Liver (tissue), 9 donors: ENCODE results near the gene MAPRE3. TPM values are rescaled to one million over a fixed set of nuclear protein-coding genes. Genes with fewer than 3 reads are reported as not detected.

Source experiments
- DNase-seq: peaks from one replicate; pipeline ENCODE4 v3.0.0-alpha.2; 2017; ENCODE audit warnings: low spot score
- H3K27ac ChIP-seq, 2 donors: one replicate each; pipeline ENCODE4 v1.7.0; 2013; ENCODE audit warnings: inconsistent platforms in 2 of 2, low read length in 2 of 2, control low read depth in 1 of 2, low read depth in 1 of 2, mild to moderate bottlenecking in 1 of 2
- H3K27me3 ChIP-seq, 4 donors: one replicate each; pipeline versions ENCODE4 v1.6.1 to v1.7.0; 2013; ENCODE audit warnings: low read length in 3 of 4, inconsistent platforms in 1 of 4, mild to moderate bottlenecking in 1 of 4, moderate library complexity in 1 of 4; ENCODE audit not compliant: control insufficient read depth in 4 of 4, insufficient read depth in 4 of 4
- H3K36me3 ChIP-seq, 4 donors: one replicate each; pipeline versions ENCODE4 v1.6.1 to v1.7.0; 2013; ENCODE audit warnings: low read length in 3 of 4, mild to moderate bottlenecking in 3 of 4, low read depth in 1 of 4, moderate library complexity in 1 of 4; ENCODE audit not compliant: control insufficient read depth in 4 of 4, insufficient read depth in 3 of 4
- H3K4me1 ChIP-seq, 4 donors: one replicate each; pipeline versions ENCODE4 v1.6.1 to v1.7.0; 2013; ENCODE audit warnings: low read length in 3 of 4, mild to moderate bottlenecking in 3 of 4, moderate library complexity in 1 of 4; ENCODE audit not compliant: control insufficient read depth in 4 of 4, insufficient read depth in 4 of 4
- H3K4me3 ChIP-seq, 3 donors: one replicate each; pipeline versions ENCODE4 v1.6.1 to v1.7.0; 2013; ENCODE audit warnings: low read length in 3 of 3, control low read depth in 1 of 3, low read depth in 1 of 3, mild to moderate bottlenecking in 1 of 3
- H3K9ac ChIP-seq, 2 donors: one replicate each; pipeline ENCODE4 v1.7.0; 2013; ENCODE audit warnings: low read length in 2 of 2, mild to moderate bottlenecking in 2 of 2, moderate library complexity in 2 of 2, control low read depth in 1 of 2, low read depth in 1 of 2
- H3K9me3 ChIP-seq, 4 donors: one replicate each; pipeline versions ENCODE4 v1.6.1 to v1.7.0; 2013; ENCODE audit warnings: low read length in 3 of 4; ENCODE audit not compliant: control insufficient read depth in 4 of 4
- EGR1 ChIP-seq, 2 donors: IDR thresholded peaks; 2 replicates each; pipeline ENCODE4 v1.6.1; 2016 to 2018; ENCODE audit warnings: antibody characterized with exemption in 2 of 2, low read depth in 2 of 2
- FOXA1 ChIP-seq: IDR thresholded peaks from 2 replicates; pipeline ENCODE4 v1.6.1; 2016; ENCODE audit warnings: antibody characterized with exemption
- GABPA ChIP-seq, 2 donors: IDR thresholded peaks in 1 of 2; conservative IDR thresholded peaks in 1 of 2; 2 replicates each; pipeline ENCODE4 v1.6.1; 2016; ENCODE audit warnings: antibody characterized with exemption in 2 of 2, mild to moderate bottlenecking in 1 of 2, moderate library complexity in 1 of 2
- HNF4A ChIP-seq, 2 donors: conservative IDR thresholded peaks; 2 replicates each; pipeline ENCODE4 v1.6.1; 2016; ENCODE audit warnings: antibody characterized with exemption in 2 of 2, mild to moderate bottlenecking in 2 of 2
- JUND ChIP-seq, 2 donors: IDR thresholded peaks; 2 replicates each; pipeline ENCODE4 v1.6.1; 2016; ENCODE audit warnings: antibody characterized with exemption in 2 of 2
- NR2F2 ChIP-seq: IDR thresholded peaks from 2 replicates; pipeline ENCODE4 v1.6.1; 2016; ENCODE audit warnings: antibody characterized with exemption
- RAD21 ChIP-seq, 2 donors: IDR thresholded peaks; 2 replicates each; pipeline ENCODE4 v1.6.1; 2016; ENCODE audit warnings: antibody characterized with exemption in 2 of 2, mild to moderate bottlenecking in 2 of 2
- RXRA ChIP-seq, 2 donors: IDR thresholded peaks; 2 replicates each; pipeline ENCODE4 v1.6.1; 2017 to 2018; ENCODE audit warnings: antibody characterized with exemption in 2 of 2, mild to moderate bottlenecking in 1 of 2
- SP1 ChIP-seq: IDR thresholded peaks from 2 replicates; pipeline ENCODE4 v1.6.1; 2018; ENCODE audit warnings: antibody characterized with exemption, mild to moderate bottlenecking
- YY1 ChIP-seq: IDR thresholded peaks from 2 replicates; pipeline ENCODE4 v1.6.1; 2016; ENCODE audit warnings: antibody characterized with exemption, mild to moderate bottlenecking
- WGBS: extraction: QIAGEN DNeasy Blood & Tissue Kit; methylation state at CpG from one replicate; pipeline ENCODE4 v1.1.7; 2013; 5-methylcytosine and 5-hydroxymethylcytosine counted together
- polyA plus RNA-seq, 2 donors: library from polyadenylated mRNA; stranded (reverse) in 1 of 2; unstranded in 1 of 2; fragments of 200-250 nt in 1 of 2; fragments of >200 nt in 1 of 2; fragmentation: Nextera tagmentation in 1 of 2; extraction: Ambion mirVana in 1 of 2; gene quantifications; one replicate each; pipeline versions ENCODE4 v1.2.1 to v1.2.3, GENCODE V29; 2013 to 2015
- total RNA-seq, 2 donors: library from RNA; depleted of rRNA; stranded (reverse); fragments of >200 nt; gene quantifications; one replicate each; pipeline ENCODE4 v1.2.3, GENCODE V29; 2014
- TF ChIP-seq, protein P1 (sequence below): IDR thresholded peaks from 2 replicates; pipeline ENCODE4 v1.6.1; 2016; ENCODE audit warnings: antibody characterized with exemption
- TF ChIP-seq, protein P2 (sequence below): IDR thresholded peaks from 2 replicates; pipeline ENCODE4 v1.6.1; 2016; ENCODE audit warnings: antibody characterized with exemption
- TF ChIP-seq, protein P3 (sequence below): IDR thresholded peaks from 2 replicates; pipeline ENCODE4 v1.6.1; 2016; ENCODE audit warnings: antibody characterized with exemption
- donor health status: healthy.
- donor health status: healthy.
- donor health status: healthy.
- donor health status: healthy.
- donor health status: healthy.

The MAPRE3 gene
- total and polyA plus RNA-seq, 4 donors: 1.0 to 15.8 (median 9.8) TPM

DNA sequence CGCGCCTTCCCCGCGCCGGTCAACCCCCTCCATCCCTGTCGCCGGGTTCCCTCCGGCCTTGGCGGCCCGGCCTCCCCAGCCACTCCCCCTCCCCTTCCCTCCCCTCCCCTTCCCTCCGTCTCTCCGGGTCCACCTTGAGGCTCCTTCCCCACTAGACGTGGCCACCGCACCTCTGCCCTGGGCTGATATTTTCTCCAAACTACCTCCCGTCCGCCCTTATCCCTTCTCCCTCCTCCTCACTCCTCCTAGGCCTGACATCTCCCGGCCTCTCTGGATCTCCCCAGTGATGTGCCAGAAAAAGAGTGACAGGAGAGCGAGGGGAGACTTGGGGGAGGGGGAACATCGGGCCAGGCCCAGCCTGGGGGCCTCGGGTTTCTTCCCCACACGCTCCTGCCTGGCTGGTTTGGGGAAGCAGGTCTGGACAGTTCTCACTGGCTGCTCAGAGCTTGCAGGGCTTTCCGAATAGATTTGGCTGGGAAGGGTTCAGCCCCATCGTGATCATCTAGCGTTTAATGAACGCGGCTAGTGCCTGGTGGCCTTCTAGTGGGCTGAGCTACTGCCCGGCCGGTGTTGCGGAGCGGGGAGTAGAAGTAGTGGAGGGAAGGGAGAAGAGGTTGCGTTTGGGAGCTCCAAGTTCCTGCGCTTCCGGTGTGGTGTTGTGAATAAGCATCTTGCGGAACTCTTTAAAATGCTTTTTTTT lies 641 bp downstream of the MAPRE3 start:
- Histone ChIP-seq H3K4me1 (peaks cover 6 to 24% (median 19%) of the 10 kb centered on the region in 4 donors), H3K9ac (no peak overlapping the region), H3K36me3 (no peaks in the 10 kb centered on the region), H3K9me3 (no peaks in the 10 kb centered on the region), H3K27ac (peak overlapping the region; percentile 49 to 54), H3K27me3 (no peaks in the 10 kb centered on the region), H3K4me3 (peak overlapping the region; percentile 41 to 95 (median 79))
- TF ChIP-seq, protein P1, sequence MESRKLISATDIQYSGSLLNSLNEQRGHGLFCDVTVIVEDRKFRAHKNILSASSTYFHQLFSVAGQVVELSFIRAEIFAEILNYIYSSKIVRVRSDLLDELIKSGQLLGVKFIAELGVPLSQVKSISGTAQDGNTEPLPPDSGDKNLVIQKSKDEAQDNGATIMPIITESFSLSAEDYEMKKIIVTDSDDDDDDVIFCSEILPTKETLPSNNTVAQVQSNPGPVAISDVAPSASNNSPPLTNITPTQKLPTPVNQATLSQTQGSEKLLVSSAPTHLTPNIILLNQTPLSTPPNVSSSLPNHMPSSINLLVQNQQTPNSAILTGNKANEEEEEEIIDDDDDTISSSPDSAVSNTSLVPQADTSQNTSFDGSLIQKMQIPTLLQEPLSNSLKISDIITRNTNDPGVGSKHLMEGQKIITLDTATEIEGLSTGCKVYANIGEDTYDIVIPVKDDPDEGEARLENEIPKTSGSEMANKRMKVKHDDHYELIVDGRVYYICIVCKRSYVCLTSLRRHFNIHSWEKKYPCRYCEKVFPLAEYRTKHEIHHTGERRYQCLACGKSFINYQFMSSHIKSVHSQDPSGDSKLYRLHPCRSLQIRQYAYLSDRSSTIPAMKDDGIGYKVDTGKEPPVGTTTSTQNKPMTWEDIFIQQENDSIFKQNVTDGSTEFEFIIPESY: no peak
- TF ChIP-seq NR2F2 (no peak), YY1 (no peak)
- TF ChIP-seq, protein P2, sequence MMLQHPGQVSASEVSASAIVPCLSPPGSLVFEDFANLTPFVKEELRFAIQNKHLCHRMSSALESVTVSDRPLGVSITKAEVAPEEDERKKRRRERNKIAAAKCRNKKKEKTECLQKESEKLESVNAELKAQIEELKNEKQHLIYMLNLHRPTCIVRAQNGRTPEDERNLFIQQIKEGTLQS: no peak
- DNase-seq: no peak
- 14% methylated on average over 34 of the region's 34 CpGs for WGBS

DNA sequence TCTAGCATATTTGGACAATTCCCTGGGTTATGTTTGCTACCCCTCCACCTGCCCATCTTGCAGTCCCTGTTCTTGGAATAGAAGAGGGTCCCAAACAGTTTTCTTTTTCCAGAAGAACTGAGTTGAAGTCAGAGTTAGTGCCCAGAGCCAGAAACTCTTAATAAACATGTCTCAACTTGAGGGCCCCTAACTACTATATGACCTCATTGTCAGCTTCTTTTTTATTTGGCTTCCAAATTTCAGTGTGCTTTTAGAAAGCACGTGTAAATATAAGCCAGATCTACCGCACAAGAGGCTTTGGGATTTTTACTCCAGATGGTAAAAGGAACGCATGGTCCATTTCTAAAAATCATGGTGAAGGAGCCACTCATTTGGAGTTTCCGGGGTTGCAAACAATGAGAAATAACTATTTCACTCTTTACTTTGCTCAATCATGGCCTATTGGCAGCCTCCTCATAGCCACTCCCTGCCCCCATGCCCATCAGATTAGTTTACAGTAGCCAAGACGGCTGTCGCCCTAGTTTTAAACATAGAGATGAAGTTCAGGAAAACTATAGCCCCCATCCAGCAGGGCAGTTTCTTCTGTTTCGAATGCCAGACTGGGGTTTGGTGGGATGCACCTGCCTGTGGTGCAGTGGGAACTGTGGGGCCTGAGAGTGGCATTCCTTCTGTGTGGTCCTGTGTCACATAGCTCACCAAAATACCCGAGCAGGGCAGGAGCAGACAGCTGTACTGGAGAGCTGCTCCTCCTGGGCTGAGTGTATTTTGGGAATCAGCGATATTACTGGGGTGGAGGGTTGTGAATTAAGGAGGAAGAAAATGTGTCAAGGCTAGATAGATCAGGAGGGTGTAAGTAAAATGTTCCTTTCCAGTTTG lies 1.7 kb downstream of the MAPRE3 start:
- peaks cover 6 to 24% (median 19%) of the 10 kb centered on the region in 4 donors for H3K4me1 ChIP-seq
- no peaks in the 10 kb centered on the region for H3K9me3 ChIP-seq
- no peaks in the 10 kb centered on the region for H3K36me3 ChIP-seq
- H3K27me3 ChIP-seq: no peaks in the 10 kb centered on the region
- H3K27ac ChIP-seq: peak overlapping the region in 1 of 2 donors; percentile 4
- no peak for DNase-seq
- no peak overlapping the region for H3K9ac ChIP-seq
- H3K4me3 ChIP-seq: peak overlapping the region in 1 of 3 donors; percentile 95
- WGBS: 49% methylated on average over 9 of the region's 9 CpGs
- peak in 1 of 2 donors; percentile 26 for TF ChIP-seq RXRA (IDR thresholded peaks at IDR 0.05)
- TF ChIP-seq, protein P3, sequence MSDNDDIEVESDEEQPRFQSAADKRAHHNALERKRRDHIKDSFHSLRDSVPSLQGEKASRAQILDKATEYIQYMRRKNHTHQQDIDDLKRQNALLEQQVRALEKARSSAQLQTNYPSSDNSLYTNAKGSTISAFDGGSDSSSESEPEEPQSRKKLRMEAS: no peak
- TF ChIP-seq YY1: peak; percentile 25
- TF ChIP-seq HNF4A (conservative IDR thresholded peaks at IDR 0.05): peak in 1 of 2 donors; percentile 41
- TF ChIP-seq RAD21 (IDR thresholded peaks at IDR 0.05): peak; percentile 5 to 10

DNA sequence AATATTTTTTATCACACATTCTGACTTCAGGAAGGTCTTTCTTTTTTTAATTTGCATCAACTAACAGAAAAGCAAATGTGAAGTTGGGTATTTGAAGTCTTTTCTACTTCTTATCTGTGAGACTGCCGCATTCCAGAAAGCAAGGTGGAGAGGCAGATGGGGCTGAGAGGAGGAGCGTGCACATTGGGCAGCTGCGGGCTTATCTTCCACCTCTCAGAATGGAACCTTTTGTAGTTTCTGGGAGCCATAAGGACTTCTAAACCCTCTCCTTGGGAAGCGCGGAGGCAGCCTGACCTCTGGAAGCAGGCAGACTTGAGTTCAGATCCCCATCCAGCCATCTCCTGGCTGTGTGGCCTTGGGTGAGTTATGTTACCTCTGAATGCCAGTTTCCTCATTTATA lies 3.9 kb downstream of the MAPRE3 start:
- no peaks in the 10 kb centered on the region for H3K9me3 ChIP-seq
- no peak overlapping the region for H3K27ac ChIP-seq
- no peak for DNase-seq
- H3K36me3 ChIP-seq: no peaks in the 10 kb centered on the region
- H3K4me1 ChIP-seq: peaks cover 6 to 41% (median 33%) of the 10 kb centered on the region in 4 donors
- no peak overlapping the region for H3K4me3 ChIP-seq
- H3K9ac ChIP-seq: no peak overlapping the region
- no peaks in the 10 kb centered on the region for H3K27me3 ChIP-seq
- TF ChIP-seq EGR1 (IDR thresholded peaks at IDR 0.05; ENCODE audit: low read depth in 2 of 2): no peak
- no peak for TF ChIP-seq HNF4A (conservative IDR thresholded peaks at IDR 0.05)
- no peak for TF ChIP-seq RXRA (IDR thresholded peaks at IDR 0.05)
- TF ChIP-seq GABPA (IDR thresholded peaks at IDR 0.05 in 1 of 2, conservative IDR thresholded peaks at IDR 0.05 in 1 of 2): no peak
- TF ChIP-seq SP1: no peak
- TF ChIP-seq JUND (IDR thresholded peaks at IDR 0.05): no peak
- TF ChIP-seq, protein P3: no peak
- no peak for TF ChIP-seq FOXA1
- WGBS: 94% methylated on average over 5 of the region's 5 CpGs
